Activated CD4-positive, alpha-beta T cell treated with anti-CD3 and anti-CD28 coated beads, Interleukin-2, amount 50 U/mL, for 24 hours (primary cell): ENCODE data around the gene SLC26A4.
A peak's percentile ranks its signal among the peaks of the same experiment; 100 is the strongest.
"Not testable (repeated sequence)": the region's sequence is repeated elsewhere in the genome, so short reads cannot be mapped to it uniquely, and the experiment has no call there.

ENCODE experiments used
- DNase-seq, 2 donors: peaks; one replicate each; pipeline ENCODE4 v3.0.0-alpha.2; 2020; ENCODE audit warnings: low read depth in 1 of 2, low spot score in 1 of 2

The SLC26A4 gene

DNA sequence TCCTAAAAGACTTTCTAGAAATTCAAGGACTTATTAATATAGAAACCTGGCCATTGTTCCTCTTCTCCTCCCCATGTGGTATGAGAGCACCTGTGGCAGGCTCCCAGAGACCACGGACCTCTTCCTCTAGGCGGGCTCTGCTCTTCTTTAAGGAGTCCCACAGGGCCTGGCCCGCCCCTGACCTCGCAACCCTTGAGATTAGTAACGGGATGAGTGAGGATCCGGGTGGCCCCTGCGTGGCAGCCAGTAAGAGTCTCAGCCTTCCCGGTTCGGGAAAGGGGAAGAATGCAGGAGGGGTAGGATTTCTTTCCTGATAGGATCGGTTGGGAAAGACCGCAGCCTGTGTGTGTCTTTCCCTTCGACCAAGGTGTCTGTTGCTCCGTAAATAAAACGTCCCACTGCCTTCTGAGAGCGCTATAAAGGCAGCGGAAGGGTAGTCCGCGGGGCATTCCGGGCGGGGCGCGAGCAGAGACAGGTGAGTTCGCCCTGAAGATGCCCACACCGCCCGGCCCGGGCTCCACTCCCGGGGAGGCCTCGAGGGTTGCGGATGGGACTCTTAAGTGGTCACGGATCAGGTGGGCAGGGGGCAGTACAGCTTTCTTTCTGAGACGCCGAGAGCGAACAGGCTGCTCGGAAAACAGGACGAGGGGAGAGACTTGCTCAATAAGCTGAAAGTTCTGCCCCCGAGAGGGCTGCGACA, at the start of gene SLC26A4:
TSS of gene SLC26A4 (plus strand) at position 448 of the 700 bp plus-strand sequence. CDS start 814 bp downstream, outside the sequence.
- peak; percentile 7 to 13 for DNase-seq

DNA sequence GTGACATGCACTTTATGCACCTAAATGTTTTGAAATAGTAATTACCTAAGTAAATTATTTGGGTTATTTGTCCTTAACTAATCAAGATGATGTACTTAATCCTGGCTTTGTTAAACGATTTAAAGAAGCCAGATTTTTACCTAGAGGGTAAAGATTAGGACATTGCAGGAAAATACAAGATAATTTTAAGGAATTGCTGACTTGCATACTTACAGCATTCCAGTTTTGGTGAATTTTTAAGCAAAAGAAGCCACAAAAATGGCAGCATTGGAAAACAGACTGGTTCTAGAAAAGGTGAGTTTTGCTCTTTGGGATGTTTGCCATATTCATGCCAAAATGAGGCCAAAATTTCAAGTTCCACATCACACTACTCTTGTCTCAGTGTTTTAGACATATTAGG, 47.2 kb upstream of the SLC26A4 start:
- no peak for DNase-seq

DNA sequence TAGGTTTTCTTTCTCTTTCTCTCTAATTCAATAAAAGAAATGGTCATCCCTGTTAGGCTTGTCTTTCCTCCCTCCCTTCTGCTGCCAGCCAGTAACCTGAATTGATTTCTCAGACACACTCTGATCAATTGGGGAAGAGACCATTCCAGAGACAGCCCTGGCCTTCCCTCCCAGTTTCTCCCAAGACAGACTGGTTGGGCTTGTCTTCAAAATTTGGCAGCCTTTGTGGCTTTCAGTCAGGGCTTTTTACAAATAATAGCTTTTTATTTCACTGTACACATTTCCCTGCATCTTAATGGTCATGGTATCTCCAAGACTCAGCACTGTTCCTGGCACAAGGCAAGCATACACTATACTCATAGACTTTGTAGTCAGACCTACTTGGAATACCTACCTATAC, 46.7 kb upstream of the SLC26A4 start:
- no peak for DNase-seq

DNA sequence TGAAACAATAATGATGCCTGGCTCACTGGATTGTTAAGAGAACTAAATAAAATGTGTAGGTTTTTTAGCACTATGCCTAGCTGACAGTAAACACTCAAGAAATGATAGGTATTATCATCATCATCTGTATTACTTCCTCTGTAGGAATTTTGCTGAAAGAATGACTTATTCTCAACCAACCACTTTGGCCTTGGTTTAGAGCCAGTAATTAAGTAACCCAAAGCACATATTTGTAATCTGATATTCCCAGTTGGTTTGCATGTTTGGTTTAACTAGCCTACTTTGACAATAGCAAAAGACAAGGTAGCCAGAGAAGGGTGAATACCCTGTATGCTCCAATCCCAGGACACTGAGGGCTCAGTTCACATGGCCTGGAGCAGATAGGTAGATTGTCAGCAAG, 46.2 kb upstream of the SLC26A4 start:
- DNase-seq: no peak

DNA sequence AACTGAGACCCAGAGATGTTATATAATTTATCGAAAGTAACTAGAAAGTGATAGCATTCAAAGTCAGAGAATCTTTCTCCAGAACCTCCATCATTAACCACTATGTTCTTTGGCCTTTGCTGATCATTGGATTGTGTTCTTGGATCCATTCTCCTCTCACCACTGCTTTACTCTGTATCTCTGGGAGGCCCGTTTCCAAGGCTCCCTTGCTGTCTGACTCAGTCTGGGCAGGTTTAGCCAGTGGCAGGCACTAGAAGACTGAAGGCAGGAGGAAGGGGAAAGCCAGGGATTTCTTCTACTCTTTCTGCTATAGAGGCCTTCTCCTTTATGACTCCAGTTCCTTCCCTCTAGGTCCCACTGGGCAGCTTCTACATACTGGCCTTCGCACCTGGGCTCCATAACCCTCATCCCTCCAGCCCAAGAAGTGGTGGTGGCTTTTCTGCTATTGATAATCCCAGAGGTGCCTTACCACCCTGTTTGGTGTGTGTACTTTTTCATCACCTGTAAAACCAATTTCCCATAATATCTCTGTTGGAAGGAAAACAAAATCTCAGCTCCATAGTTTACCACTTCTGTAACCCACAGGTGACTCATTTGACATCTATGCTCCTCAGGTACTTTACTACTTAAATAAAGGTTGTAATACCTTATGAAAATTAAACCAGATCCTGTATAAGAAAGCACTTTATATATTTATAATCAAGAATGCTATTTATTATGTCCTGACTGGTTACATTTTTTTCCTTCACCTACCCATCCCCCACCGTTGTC, 44.5 kb upstream of the SLC26A4 start:
- DNase-seq: no peak

DNA sequence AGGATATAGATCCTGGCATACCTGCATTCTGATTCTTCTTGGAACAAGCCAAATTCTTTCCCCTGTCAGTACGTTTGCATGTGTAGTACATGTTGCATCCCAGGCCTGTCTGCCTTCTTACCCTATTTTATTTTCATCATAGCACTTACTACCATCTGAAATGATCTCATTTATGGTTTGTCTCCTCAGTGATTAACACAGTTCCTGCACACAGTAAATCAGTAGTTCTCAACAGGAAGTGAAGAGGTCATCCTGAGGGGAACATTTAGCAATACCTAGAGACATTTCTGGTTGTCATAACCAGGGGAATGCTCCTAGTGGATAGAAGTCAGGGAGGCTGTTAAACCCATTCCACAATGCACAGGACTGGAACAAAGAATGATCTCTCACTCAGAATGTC, 38.2 kb upstream of the SLC26A4 start:
- no peak for DNase-seq

DNA sequence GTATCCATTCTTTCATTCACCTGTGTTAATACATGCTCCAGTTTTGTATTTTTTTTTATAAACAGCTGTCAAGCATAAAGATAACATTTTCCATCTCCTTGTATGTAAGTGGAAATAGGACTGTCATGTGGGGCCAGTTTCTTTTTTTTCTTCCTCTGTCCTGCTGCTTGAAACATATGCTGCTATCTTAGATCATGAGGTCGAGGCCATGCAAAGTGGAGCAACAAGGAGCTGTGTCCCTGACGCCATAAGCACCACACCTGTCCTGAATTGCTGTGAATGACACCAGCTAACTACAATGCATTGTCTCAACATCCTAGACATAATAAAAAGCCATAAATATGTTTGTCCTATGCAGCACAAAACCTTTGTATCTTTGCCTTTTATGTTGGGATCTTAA, 37.7 kb upstream of the SLC26A4 start:
- DNase-seq: no peak

DNA sequence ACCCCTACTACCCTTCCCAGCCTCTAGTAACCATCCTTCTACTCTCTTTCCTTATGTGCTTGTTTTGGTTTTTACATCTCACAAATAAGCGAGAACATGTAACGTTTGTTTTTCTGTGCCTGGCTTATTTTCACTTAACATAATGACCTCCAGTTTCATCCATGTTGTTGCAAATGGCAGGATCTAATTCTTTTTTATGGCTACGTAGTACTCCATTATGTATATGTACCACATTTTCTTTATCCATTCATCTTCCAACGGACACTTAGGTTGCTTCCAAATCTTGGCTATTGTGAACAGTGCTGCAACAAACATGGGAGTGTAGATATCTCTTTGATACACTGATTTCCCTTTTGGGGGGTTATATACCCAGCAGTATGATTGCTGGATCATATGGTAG, 33.6 kb upstream of the SLC26A4 start:
- no peak for DNase-seq

DNA sequence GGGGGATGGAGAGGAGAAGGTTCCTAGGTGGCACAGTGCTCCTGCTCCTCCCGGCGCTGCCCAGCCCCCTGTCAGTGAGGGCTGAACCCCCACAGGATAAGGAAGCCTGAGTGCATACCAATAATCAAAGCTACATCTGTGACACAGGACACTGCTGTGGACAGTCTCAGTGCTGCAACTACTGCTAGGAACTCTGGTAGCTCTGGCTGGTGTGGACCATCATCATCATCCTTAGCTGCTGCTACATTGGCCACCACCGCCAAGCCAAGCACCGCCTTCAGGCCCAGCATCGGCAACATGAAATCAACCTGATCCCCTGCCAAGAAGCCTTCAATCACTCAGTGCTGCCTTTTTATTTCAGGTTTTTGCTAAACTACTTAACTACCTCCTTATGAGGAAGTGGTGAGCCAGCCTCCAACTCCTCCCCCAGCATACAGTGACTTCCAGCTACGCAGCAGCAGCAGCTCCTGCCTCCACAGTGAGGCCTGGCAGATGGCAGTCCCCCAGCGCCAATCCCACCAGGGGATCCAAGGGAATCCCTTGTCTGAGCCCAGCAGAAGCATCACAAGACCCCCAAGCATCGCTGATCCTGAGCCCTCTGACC, 32.1 kb upstream of the SLC26A4 start:
- no peak for DNase-seq

DNA sequence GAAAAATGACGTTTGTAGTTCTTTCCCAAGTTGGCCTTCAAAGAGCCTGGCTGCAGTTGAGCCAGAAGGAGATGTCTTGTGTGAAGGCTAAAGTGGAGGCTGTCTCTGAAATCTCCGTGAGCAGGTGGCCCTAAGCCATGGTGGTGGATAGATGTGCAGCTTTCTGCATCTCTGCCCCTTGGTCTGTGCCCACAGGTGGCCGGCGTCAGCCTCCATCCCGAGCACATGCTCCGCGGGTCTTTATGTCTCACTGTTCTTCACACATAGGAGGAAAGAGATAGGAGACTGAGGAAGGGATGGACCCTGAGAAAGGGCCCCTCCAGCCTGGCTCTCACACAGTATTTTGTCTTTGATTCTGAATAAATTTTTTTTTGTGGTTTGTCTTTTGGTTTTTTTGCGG, 30.3 kb upstream of the SLC26A4 start:
- no peak for DNase-seq

DNA sequence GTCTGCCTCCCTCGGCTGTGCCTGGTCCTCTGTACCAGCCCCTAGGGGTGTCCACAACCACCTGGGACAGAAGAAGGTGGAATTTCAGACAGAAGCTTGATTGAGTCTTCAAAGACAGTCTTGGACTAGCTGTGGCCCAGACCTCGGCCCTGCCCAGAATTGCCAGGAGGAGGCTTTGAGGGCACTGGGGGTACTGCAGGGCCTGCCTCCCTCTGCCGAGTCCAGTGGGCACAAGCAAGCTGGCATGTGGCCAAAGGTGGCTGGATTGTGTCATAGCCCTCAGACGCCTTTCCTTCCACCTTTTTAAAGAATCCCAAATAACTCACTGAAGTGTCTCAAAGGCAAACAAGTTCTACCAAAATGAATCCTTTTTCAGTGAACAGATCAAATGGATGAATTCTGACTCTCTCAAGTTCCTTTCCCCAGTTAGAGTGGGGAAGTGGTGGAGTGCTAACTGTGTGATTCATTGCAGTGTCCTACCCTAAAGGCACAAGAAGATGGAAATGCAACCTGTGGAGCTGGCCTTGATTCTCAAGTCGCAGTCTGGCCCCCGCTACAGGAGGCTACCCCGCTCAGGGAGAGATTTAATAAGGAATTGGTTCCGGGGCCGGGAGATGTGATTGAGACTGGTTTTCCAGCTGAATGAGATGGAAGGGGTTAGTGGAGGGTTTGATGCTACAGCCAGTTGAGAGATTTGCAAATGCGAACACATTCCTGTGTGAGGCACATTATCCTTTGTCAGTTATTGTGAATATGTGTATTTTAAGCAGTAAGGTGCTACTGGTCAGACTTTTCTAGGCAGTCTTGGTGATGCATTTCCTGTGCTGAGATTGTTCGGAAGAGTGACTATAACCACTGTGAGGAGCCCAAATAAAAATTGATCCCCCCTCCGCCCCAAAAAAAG, 28.8 kb upstream of the SLC26A4 start:
- no peak for DNase-seq

DNA sequence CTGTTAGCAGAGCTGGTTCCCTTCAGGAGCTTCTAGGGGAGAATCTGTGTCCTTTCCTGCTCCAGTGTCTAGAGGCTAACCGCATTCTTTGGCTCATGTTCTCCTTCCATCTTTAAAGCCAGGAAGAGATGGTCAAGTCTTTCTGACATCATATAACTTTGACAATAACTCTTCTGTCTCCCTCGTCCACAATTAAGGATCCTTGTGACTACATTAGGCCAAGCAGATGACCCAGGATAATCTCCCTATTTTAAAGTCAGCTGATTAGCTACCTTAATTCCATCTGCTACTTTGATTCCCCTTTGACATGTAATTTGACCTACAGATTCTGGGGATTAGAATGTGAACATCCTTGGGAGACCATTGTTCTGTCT, 28.1 kb upstream of the SLC26A4 start:
- DNase-seq: no peak

DNA sequence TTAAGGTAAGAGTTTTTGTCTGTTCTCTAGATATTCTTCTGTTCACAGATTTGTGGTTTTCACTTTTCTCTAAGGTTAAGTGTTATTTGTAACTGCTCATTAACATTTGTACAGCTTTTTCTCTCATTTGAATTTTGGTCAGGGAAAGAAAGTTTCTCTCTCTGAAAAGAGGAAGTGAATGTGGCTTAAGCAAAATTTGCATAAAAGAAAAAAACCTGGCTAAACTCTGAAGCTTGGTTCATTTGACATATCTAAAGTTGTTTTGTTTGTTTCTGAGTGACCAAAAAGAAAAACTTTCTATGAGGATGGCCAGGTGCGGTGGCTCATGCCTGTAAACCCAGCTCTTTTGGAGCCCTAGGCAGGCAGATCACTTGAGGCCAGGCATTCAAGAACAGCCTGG, 22.0 kb upstream of the SLC26A4 start:
- DNase-seq: no peak

DNA sequence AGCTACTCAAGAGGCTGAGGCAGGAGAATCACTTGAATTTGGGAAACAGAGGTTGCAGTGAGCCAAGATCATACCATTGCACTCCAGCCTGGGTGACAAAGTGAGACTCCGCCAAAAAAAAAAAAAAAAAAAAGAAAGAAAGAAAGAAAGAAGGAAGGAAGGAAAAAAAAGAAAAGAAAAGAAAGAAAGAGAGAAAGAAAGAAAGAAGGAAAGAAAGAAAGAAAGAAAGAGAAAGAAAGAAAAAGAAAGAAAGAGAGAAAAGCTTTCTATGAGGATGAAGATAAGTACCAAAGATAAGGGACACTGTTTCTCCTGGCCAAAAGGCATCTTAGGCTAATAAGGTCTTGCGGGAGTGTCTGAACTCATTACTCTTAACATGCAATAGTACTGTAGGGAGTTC, 21.6 kb upstream of the SLC26A4 start:
- not testable (repeated sequence) for DNase-seq

DNA sequence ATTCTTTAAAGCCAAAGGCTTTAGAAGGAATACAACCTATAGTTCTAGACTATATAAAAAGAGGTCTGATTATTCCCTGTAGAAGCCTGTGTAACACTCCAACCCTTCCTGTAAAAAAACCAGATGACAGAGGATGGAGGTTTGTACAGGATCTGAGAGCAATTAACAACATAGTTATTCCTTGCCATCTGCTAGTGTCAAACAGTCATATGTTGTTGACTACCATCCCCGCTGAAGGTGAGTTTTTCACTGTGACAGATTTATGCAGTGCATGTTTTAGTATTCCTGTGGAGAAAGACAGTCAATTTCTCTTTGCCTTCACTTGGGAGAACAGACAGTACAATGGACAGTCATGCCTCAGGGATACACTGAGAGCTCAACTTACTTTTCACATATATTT, 19.0 kb upstream of the SLC26A4 start:
- DNase-seq: no peak

DNA sequence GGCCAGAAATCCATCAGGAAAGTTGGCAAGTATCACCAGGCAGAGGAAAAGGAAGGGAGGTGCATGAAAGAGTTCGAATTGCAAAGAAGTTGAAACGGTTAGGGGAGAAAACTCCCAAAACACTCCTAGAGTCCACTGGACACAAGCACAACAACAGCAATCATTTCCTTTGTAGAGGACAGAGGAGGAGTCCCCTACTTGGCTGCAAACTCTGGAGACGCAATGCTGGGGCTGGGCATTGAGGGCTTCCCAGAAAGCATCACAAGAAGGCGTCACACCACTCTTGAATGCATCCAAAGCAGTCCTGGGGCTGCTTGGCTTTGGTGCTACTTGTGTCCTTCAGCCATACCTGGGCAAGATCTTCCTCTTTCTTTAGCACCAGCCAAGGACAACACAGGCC, 18.1 kb upstream of the SLC26A4 start:
- no peak for DNase-seq

DNA sequence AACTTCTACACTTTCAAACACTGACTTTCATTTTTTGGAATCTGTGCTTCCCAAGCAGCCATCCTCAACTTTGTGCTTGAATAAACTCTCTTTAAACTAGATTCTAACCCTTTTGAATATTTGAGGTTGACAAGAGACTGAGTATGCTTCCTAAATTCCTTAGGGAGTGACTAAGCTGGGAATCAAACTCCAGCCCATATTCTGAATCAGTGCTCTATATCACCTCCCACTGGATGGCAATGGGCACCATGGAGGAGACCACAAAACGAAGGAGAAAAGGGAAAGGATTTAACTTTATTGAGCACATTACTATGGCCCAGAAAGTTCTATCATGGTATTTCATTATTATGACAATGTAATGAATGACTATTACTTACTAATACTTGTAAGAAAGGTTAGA, 17.2 kb upstream of the SLC26A4 start:
- DNase-seq: no peak

DNA sequence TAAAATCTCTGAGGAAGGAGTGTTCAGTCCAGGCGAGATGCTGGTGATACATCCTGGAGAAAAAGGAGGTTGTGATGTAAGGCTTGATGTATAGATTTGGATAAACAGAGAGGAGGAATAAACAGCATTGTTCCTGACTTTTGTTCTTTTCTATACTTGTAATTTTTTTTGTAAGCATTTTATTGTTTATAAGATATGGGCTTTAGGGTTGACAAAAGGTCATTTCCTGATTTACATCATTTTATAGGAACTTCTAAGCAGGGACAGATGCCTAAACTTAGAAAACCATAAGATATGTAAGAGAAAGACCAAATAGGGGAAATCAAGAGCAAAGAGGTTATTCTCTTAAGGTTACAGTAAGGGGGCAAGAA, 16.7 kb upstream of the SLC26A4 start:
- DNase-seq: no peak

DNA sequence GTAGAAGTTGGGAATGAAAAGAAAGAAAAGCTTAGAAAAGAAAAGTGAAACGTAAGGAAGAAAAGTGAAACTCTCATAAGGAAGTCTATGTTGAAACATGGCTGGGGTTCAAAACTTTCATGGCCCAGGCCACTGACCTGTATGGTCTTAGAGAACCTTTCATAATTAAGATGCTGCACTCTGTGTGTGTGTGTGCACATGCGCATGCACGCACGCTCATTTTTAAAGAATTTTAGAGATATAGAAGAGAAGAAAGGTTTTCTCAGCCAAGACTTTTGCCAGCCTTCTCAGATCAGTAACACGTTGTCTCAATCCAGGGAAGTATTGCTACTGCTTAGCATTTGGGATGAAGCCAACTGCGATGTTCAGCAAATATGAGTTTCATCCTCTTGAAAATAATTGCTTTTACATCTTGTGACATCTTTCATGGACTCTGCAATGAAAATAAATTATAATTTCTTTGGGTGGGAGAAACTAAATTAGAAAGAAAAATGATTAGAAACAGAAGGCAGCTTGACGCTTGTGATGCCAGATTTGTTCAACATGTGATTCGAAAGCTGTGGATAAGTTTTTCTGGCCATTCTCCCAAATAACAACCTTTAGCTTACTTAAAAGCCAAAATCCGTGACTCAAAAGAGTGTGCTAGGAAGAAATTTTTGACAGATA, 16.2 kb upstream of the SLC26A4 start:
- DNase-seq: no peak

DNA sequence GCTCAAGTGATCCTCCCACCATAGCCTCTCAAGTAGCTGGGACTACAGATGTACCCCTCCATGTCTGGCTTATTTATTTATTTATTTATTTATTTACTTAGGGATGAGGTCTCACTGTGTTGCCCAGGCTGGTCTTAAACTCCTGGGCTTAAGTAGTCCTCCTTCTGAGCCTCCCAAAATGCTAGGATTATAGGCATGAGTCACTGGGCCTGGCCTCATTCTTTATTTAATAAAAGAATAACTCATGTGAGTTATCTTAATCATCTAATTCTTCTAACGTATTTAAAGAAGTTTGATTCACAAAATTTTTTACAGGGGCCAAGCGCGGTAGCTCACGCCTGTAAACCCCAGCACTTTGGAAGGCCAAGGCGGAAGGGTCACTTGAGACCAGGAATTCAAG, 8.0 kb upstream of the SLC26A4 start:
- no peak for DNase-seq

DNA sequence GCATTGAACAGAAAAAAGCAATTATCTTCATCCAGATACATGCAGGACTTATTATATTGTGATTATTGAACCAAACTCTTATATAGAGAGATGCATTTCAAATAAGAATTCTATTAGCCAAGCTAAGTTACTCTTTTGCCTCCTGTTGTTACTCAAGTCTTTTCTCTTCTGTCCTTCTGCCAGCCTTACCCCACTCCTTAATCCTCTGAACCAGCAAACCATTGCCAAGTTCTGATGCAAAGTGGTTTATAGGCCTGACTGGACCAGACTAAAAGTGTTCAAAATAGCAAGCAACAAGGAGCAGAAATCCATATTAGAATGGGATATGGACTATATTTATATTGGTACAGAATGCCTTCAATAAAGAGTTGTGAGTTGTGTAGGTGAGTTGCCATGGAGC, 2.2 kb upstream of the SLC26A4 start:
- DNase-seq: no peak
